Neuronal stem cell (in vitro differentiated cells): ENCODE results near the gene PTMA.

ENCODE experiments used
- DNase-seq: peaks from one replicate; pipeline ENCODE4 v3.0.0-alpha.2; 2013; ENCODE audit warnings: low spot score
- H2AFZ ChIP-seq: one replicate; pipeline ENCODE4 v1.6.1; 2013; ENCODE audit warnings: mild to moderate bottlenecking, low read length, inconsistent platforms
- H2AK5ac ChIP-seq: 2 replicates; pipeline ENCODE4 v1.6.1; 2013; ENCODE audit warnings: low read depth, mild to moderate bottlenecking, inconsistent platforms, low read length, moderate library complexity, mixed read lengths
- H2BK120ac ChIP-seq: 2 replicates; pipeline ENCODE4 v1.6.1; 2013; ENCODE audit warnings: low read depth, mild to moderate bottlenecking, inconsistent platforms, low read length, moderate library complexity, mixed read lengths
- H2BK12ac ChIP-seq: one replicate; pipeline ENCODE4 v1.6.1; 2013; ENCODE audit warnings: low read length, inconsistent platforms
- H2BK15ac ChIP-seq: 2 replicates; pipeline ENCODE4 v1.6.1; 2013; ENCODE audit warnings: mild to moderate bottlenecking, low read length, inconsistent platforms, mixed read lengths
- H2BK5ac ChIP-seq: one replicate; pipeline ENCODE4 v1.6.1; 2013; ENCODE audit warnings: inconsistent platforms, mild to moderate bottlenecking, low read length, moderate library complexity
- H3K14ac ChIP-seq: one replicate; pipeline ENCODE4 v1.6.1; 2013; ENCODE audit warnings: low read length, inconsistent platforms
- H3K18ac ChIP-seq: 2 replicates; pipeline ENCODE4 v1.6.1; 2013; ENCODE audit warnings: low read length, inconsistent platforms
- H3K23ac ChIP-seq: 2 replicates; pipeline ENCODE4 v1.6.1; 2013; ENCODE audit warnings: low read depth, mild to moderate bottlenecking, mixed read lengths, low read length, inconsistent platforms; ENCODE audit not compliant: poor library complexity
- H3K27ac ChIP-seq: replicated peaks from 3 replicates; pipeline ENCODE4 v1.5.1; 2013; ENCODE audit warnings: low read length, inconsistent platforms
- H3K27me3 ChIP-seq, 3 experiments: 2 replicates each; pipeline ENCODE4 v1.6.1; 2013; ENCODE audit warnings: low read length in 3 of 3, mild to moderate bottlenecking in 2 of 3, inconsistent platforms in 1 of 3, low read depth in 1 of 3, mixed read lengths in 1 of 3, moderate library complexity in 1 of 3; ENCODE audit not compliant: control insufficient read depth in 3 of 3, insufficient read depth in 3 of 3
- H3K36me3 ChIP-seq, 2 donors: replicated peaks in 1 of 2; 2 replicates each; pipeline ENCODE4 v1.6.1; 2013; ENCODE audit warnings: low read length in 2 of 2; ENCODE audit not compliant: control insufficient read depth in 2 of 2, insufficient read depth in 2 of 2
- H3K4ac ChIP-seq: 2 replicates; pipeline ENCODE4 v1.6.1; 2013; ENCODE audit warnings: inconsistent platforms, mild to moderate bottlenecking, low read length, moderate library complexity
- H3K4me1 ChIP-seq, 2 donors: 1 replicate in 1 of 2; 2 replicates in 1 of 2; pipeline ENCODE4 v1.6.1; 2013; ENCODE audit warnings: low read length in 2 of 2, low read depth in 1 of 2; ENCODE audit not compliant: control insufficient read depth in 2 of 2, insufficient read depth in 1 of 2
- H3K4me2 ChIP-seq: one replicate; pipeline ENCODE4 v1.6.1; 2013; ENCODE audit warnings: mild to moderate bottlenecking, low read length, inconsistent platforms; ENCODE audit not compliant: insufficient read depth, poor library complexity, severe bottlenecking
- H3K4me3 ChIP-seq, 2 donors: 2 replicates each; pipeline ENCODE4 v1.5.1; 2013; ENCODE audit warnings: low read length in 2 of 2, mild to moderate bottlenecking in 2 of 2, inconsistent platforms in 1 of 2, moderate library complexity in 1 of 2
- H3K79me1 ChIP-seq: one replicate; pipeline ENCODE4 v1.6.1; 2013; ENCODE audit warnings: low read depth, mild to moderate bottlenecking, inconsistent platforms, low read length, moderate library complexity
- H3K9ac ChIP-seq: one replicate; pipeline ENCODE4 v1.6.1; 2013; ENCODE audit warnings: mild to moderate bottlenecking, low read depth, low read length, inconsistent platforms; ENCODE audit not compliant: poor library complexity
- H3K9me3 ChIP-seq, 2 donors: replicated peaks in 1 of 2; 2 replicates each; pipeline versions ENCODE3 to v1.6.1; 2013; ENCODE audit warnings: low read length in 2 of 2, mild to moderate bottlenecking in 2 of 2, inconsistent platforms in 1 of 2, low read depth in 1 of 2, mixed read lengths in 1 of 2, moderate library complexity in 1 of 2; ENCODE audit not compliant: control insufficient read depth in 2 of 2, insufficient read depth in 1 of 2
- H4K8ac ChIP-seq: one replicate; pipeline ENCODE4 v1.6.1; 2013; ENCODE audit warnings: low read depth, mild to moderate bottlenecking, inconsistent platforms, low read length, moderate library complexity
- H4K91ac ChIP-seq: one replicate; pipeline ENCODE4 v1.6.1; 2013; ENCODE audit warnings: low read length, low read depth, mild to moderate bottlenecking, inconsistent platforms; ENCODE audit not compliant: poor library complexity
- WGBS, 2 donors: extraction: QIAGEN DNeasy Blood & Tissue Kit; methylation state at CpG; one replicate each; pipeline ENCODE4 v1.1.7; 2013; ENCODE audit warnings: missing lambda C conversion rate in 2 of 2, mixed read lengths in 1 of 2; ENCODE audit not compliant: insufficient read length in 2 of 2, insufficient replicate concordance in 1 of 2; ENCODE audit errors: extremely low coverage in 2 of 2; 5-methylcytosine and 5-hydroxymethylcytosine counted together

Gene PTMA

GRCh38 chr2:231667096-231667427 is 41.3 kb upstream of the PTMA start:
- Histone ChIP-seq H3K9ac (no peak overlapping the region), H3K18ac (peak overlapping the region; percentile 98), H2BK120ac (peak overlapping the region; percentile 19), H2BK15ac (no peak overlapping the region), H3K79me1 (peaks cover 2% of the 10 kb centered on the region), H2AK5ac (peak overlapping the region; percentile 85), H3K14ac (no peak overlapping the region), H3K23ac (no peak overlapping the region), H3K36me3 (no peaks in the 10 kb centered on the region), H2AFZ (peak overlapping the region; percentile 91), H3K4me1 (peaks cover 18 to 34% of the 10 kb centered on the region in 2 donors), H3K4me2 (peak overlapping the region; percentile 51), H3K27ac (peak overlapping the region; percentile 83), H4K8ac (no peak overlapping the region), H2BK12ac (no peak overlapping the region), H3K4me3 (peak overlapping the region in 1 of 2 donors; percentile 40), H2BK5ac (peak overlapping the region; percentile 94), H4K91ac (no peak overlapping the region), H3K9me3 (peaks cover 6% of the 10 kb centered on the region in 2 donors), H3K4ac (peak overlapping the region; percentile 69), H3K27me3 (peaks cover 0 to 4% (median 0%) of the 10 kb centered on the region in 3 experiments)
- no CpG with 5 or more reads among the region's 11 CpGs for WGBS, 2 donors
- no peak for DNase-seq

- H3K23ac ChIP-seq = no peak overlapping the region
- no peak for DNase-seq
- no peak overlapping the region for H3K14ac ChIP-seq
- H3K4me1 ChIP-seq = peaks cover 22 to 35% of the 10 kb centered on the region in 2 donors
- H2BK120ac ChIP-seq = no peak overlapping the region
- peaks cover 0 to 2% (median 0%) of the 10 kb centered on the region in 3 experiments for H3K27me3 ChIP-seq
- H2BK5ac ChIP-seq = no peak overlapping the region
- peak overlapping the region; percentile 91 for H2AFZ ChIP-seq
- WGBS, 2 donors = no CpG with 5 or more reads among the region's 7 CpGs
- no peak overlapping the region for H3K4ac ChIP-seq
- no peak overlapping the region for H3K4me3 ChIP-seq
- no peaks in the 10 kb centered on the region for H3K36me3 ChIP-seq
- no peak overlapping the region for H3K27ac ChIP-seq
- H4K91ac ChIP-seq = no peak overlapping the region
- no peak overlapping the region for H3K9ac ChIP-seq
- no peak overlapping the region for H3K4me2 ChIP-seq
- peaks cover 4 to 6% of the 10 kb centered on the region in 2 donors for H3K9me3 ChIP-seq
- H3K18ac ChIP-seq = no peak overlapping the region
- H3K79me1 ChIP-seq = peaks cover 2% of the 10 kb centered on the region
- H2AK5ac ChIP-seq = no peak overlapping the region
- H2BK15ac ChIP-seq = peak overlapping the region; percentile 6
- no peak overlapping the region for H2BK12ac ChIP-seq
- no peak overlapping the region for H4K8ac ChIP-seq
Measured at GRCh38 chr2:231667496-231667895, 40.8 kb upstream of the PTMA start.

GRCh38 chr2:231668981-231669380 is 39.3 kb upstream of the PTMA start:
- Histone ChIP-seq H3K14ac (no peak overlapping the region), H2BK5ac (no peak overlapping the region), H3K9me3 (no peaks in the 10 kb centered on the region), H3K4me1 (peaks cover 31 to 41% of the 10 kb centered on the region in 2 donors), H2BK120ac (no peak overlapping the region), H2BK15ac (no peak overlapping the region), H3K36me3 (no peaks in the 10 kb centered on the region), H3K23ac (no peak overlapping the region), H3K18ac (no peak overlapping the region), H3K4me3 (no peak overlapping the region), H3K79me1 (peaks cover 2% of the 10 kb centered on the region), H3K9ac (peak overlapping the region; percentile 22), H3K27ac (no peak overlapping the region), H4K8ac (no peak overlapping the region), H4K91ac (no peak overlapping the region), H3K4me2 (no peak overlapping the region), H3K27me3 (no peaks in the 10 kb centered on the region), H2AFZ (no peak overlapping the region), H2BK12ac (no peak overlapping the region), H2AK5ac (no peak overlapping the region), H3K4ac (no peak overlapping the region)
- DNase-seq = no peak
- no CpG with 5 or more reads among the region's 2 CpGs for WGBS, 2 donors

- H4K91ac ChIP-seq = no peak overlapping the region
- H3K14ac ChIP-seq = peak overlapping the region; percentile 95
- H2AK5ac ChIP-seq = peak overlapping the region; percentile 98
- H3K9me3 ChIP-seq = no peaks in the 10 kb centered on the region
- peak overlapping the region; percentile 95 for H3K18ac ChIP-seq
- H3K4me3 ChIP-seq = no peak overlapping the region
- H2AFZ ChIP-seq = peak overlapping the region; percentile 59
- H2BK15ac ChIP-seq = peak overlapping the region; percentile 99
- peak overlapping the region; percentile 56 for H2BK120ac ChIP-seq
- DNase-seq = no peak
- no peaks in the 10 kb centered on the region for H3K79me1 ChIP-seq
- H3K23ac ChIP-seq = peak overlapping the region; percentile 61
- no peaks in the 10 kb centered on the region for H3K27me3 ChIP-seq
- WGBS, 2 donors = no CpG with 5 or more reads among the region's 17 CpGs
- H3K4me2 ChIP-seq = no peak overlapping the region
- no peaks in the 10 kb centered on the region for H3K36me3 ChIP-seq
- H2BK12ac ChIP-seq = peak overlapping the region; percentile 99
- H3K4me1 ChIP-seq = peaks cover 34 to 36% of the 10 kb centered on the region in 2 donors
- H3K9ac ChIP-seq = peak overlapping the region; percentile 70
- peak overlapping the region; percentile 42 for H3K27ac ChIP-seq
- H2BK5ac ChIP-seq = peak overlapping the region; percentile 89
- H3K4ac ChIP-seq = peak overlapping the region; percentile 87
- no peak overlapping the region for H4K8ac ChIP-seq
Measured at GRCh38 chr2:231671270-231672050, 36.9 kb upstream of the PTMA start.
